H1 (cell line): Measurements from ENCODE around the gene DDX1. TPM values are rescaled to one million over a fixed set of nuclear protein-coding genes. Genes with fewer than 3 reads are reported as not detected.

Source experiments
- CTCF ChIA-PET: fragments of 300-600 bp; sonication (Branson Sonifier 250); formaldehyde crosslinking; loops from one replicate; lab custom pipeline; 2021; ENCODE audit not compliant: partially characterized antibody; lab: Charles Lee
- POLR2A ChIA-PET: fragments of 300-600 bp; sonication (Branson Sonifier 250); formaldehyde crosslinking; loops from one replicate; lab custom pipeline; 2021; ENCODE audit warnings: inconsistent platforms; ENCODE audit not compliant: partially characterized antibody; lab: Charles Lee
- DNase-seq, 2 experiments: peaks; one replicate each; pipeline versions ENCODE4 v3.0.0 to v3.0.0-alpha.2; 2010 to 2022; ENCODE audit warnings: low spot score in 2 of 2, low read depth in 1 of 2, mixed read lengths in 1 of 2
- FAIRE-seq: peaks from 2 replicates; lab custom pipeline; 2011; peaks lifted over from hg19 to GRCh38; lab: Jason Lieb, UNC
- H2AFZ ChIP-seq: 2 replicates; pipeline ENCODE4 v1.8.1; 2012; ENCODE audit warnings: low read length, inconsistent platforms
- H2AK5ac ChIP-seq: 2 replicates; pipeline ENCODE4 v1.6.1; 2013; ENCODE audit warnings: low read depth, low read length
- H2BK120ac ChIP-seq: replicated peaks from 2 replicates; pipeline ENCODE3; 2013; ENCODE audit warnings: low read depth, low read length, inconsistent platforms
- H2BK12ac ChIP-seq: 2 replicates; pipeline ENCODE4 v1.6.1; 2013; ENCODE audit warnings: low read depth, low read length
- H2BK15ac ChIP-seq: 2 replicates; pipeline ENCODE4 v1.6.1; 2013; ENCODE audit warnings: low read length
- H2BK20ac ChIP-seq: 2 replicates; pipeline ENCODE4 v1.6.1; 2013; ENCODE audit warnings: low read length
- H2BK5ac ChIP-seq: 2 replicates; pipeline ENCODE4 v1.6.1; 2013; ENCODE audit warnings: low read depth, low read length
- H3K14ac ChIP-seq: 2 replicates; pipeline ENCODE4 v1.6.1; 2013; ENCODE audit warnings: inconsistent platforms; ENCODE audit not compliant: insufficient read length
- H3K18ac ChIP-seq: 2 replicates; pipeline ENCODE4 v1.6.1; 2013; ENCODE audit warnings: low read length; ENCODE audit errors: extremely low read depth
- H3K23ac ChIP-seq: 2 replicates; pipeline ENCODE4 v1.6.1; 2013; ENCODE audit warnings: inconsistent platforms; ENCODE audit not compliant: insufficient read length
- H3K23me2 ChIP-seq: 2 replicates; pipeline ENCODE4 v1.6.1; 2013; ENCODE audit warnings: low read depth, low read length
- H3K27ac ChIP-seq: 2 replicates; pipeline ENCODE4 v1.6.1; 2011; ENCODE audit warnings: low read depth, low read length, inconsistent platforms
- H3K27me3 ChIP-seq, 4 experiments: replicated peaks in 1 of 4; 1 replicate in 1 of 4; 2 replicates in 3 of 4; pipeline versions ENCODE4 v1.6.1 to v1.8.1; 2011 to 2013; ENCODE audit warnings: low read length in 3 of 4, mild to moderate bottlenecking in 3 of 4, inconsistent platforms in 2 of 4, mixed read lengths in 2 of 4, moderate library complexity in 1 of 4; ENCODE audit not compliant: control insufficient read depth in 3 of 4, insufficient read depth in 3 of 4; ENCODE audit errors: extremely low read depth in 1 of 4
- H3K36me3 ChIP-seq, 4 experiments: 2 replicates each; pipeline versions ENCODE4 v1.6.1 to v1.8.1; 2011 to 2013; ENCODE audit warnings: mild to moderate bottlenecking in 4 of 4, low read length in 3 of 4, moderate library complexity in 2 of 4, control low read depth in 1 of 4, inconsistent platforms in 1 of 4; ENCODE audit not compliant: insufficient read depth in 4 of 4, control insufficient read depth in 2 of 4
- H3K4ac ChIP-seq: replicated peaks from 2 replicates; pipeline ENCODE3; 2013; ENCODE audit warnings: low read length, low read depth, mixed read lengths, inconsistent platforms; ENCODE audit not compliant: insufficient read length
- H3K4me1 ChIP-seq, 4 experiments: replicated peaks in 1 of 4; 1 replicate in 1 of 4; 2 replicates in 3 of 4; pipeline versions ENCODE4 v1.6.1 to v1.8.1; 2011 to 2013; ENCODE audit warnings: low read length in 3 of 4, inconsistent platforms in 2 of 4, mixed read lengths in 1 of 4; ENCODE audit not compliant: insufficient read depth in 4 of 4, control insufficient read depth in 3 of 4
- H3K4me2 ChIP-seq, 2 experiments: 2 replicates each; pipeline versions ENCODE4 v1.6.1 to v1.8.1; 2011 to 2013; ENCODE audit warnings: low read depth in 2 of 2, low read length in 2 of 2, control low read depth in 1 of 2, inconsistent platforms in 1 of 2, mild to moderate bottlenecking in 1 of 2; ENCODE audit not compliant: insufficient read depth in 1 of 2
- H3K4me3 ChIP-seq, 4 experiments: fragments of 200-600, 300-600 bp in 1 of 4; sonication (generic), shearing (Covaris generic), sonication (Bioruptor Twin) in 1 of 4; 2 replicates each; pipeline versions ENCODE4 v1.5.1 to v1.8.1; 2011 to 2016; ENCODE audit warnings: low read length in 4 of 4, low read depth in 3 of 4, control low read depth in 2 of 4, inconsistent platforms in 2 of 4, mild to moderate bottlenecking in 2 of 4, mixed read lengths in 1 of 4, moderate library complexity in 1 of 4; ENCODE audit not compliant: insufficient read depth in 2 of 4; ENCODE audit errors: extremely low read depth in 1 of 4
- H3K56ac ChIP-seq: replicated peaks from 2 replicates; pipeline ENCODE3; 2013; ENCODE audit warnings: low read depth, mild to moderate bottlenecking, mixed read lengths, low read length, inconsistent platforms; ENCODE audit not compliant: insufficient read length
- H3K79me1 ChIP-seq: 2 replicates; pipeline ENCODE4 v1.6.1; 2013; ENCODE audit warnings: low read depth, low read length, control low read depth
- H3K79me2 ChIP-seq, 2 experiments: 2 replicates each; pipeline versions ENCODE4 v1.6.1 to v1.8.1; 2012 to 2013; ENCODE audit warnings: low read length in 2 of 2, mild to moderate bottlenecking in 2 of 2, inconsistent platforms in 1 of 2; ENCODE audit not compliant: insufficient read depth in 2 of 2, control insufficient read depth in 1 of 2
- H3K9ac ChIP-seq, 4 experiments: replicated peaks in 1 of 4; 1 replicate in 1 of 4; 2 replicates in 3 of 4; pipeline versions ENCODE4 v1.6.1 to v1.8.1; 2011 to 2013; ENCODE audit warnings: low read depth in 3 of 4, low read length in 3 of 4, control low read depth in 2 of 4, mild to moderate bottlenecking in 2 of 4, moderate library complexity in 2 of 4, inconsistent platforms in 1 of 4; ENCODE audit errors: extremely low read depth in 1 of 4
- H3K9me3 ChIP-seq, 2 experiments: 2 replicates each; pipeline versions ENCODE4 v1.6.1 to v1.8.1; 2012 to 2013; ENCODE audit warnings: mild to moderate bottlenecking in 2 of 2, moderate library complexity in 2 of 2, control low read depth in 1 of 2, inconsistent platforms in 1 of 2, low read depth in 1 of 2, low read length in 1 of 2, mixed read lengths in 1 of 2; ENCODE audit not compliant: insufficient read depth in 2 of 2
- H4K20me1 ChIP-seq, 2 experiments: replicated peaks in 1 of 2; 2 replicates each; pipeline versions ENCODE3 to v1.8.1; 2011 to 2013; ENCODE audit warnings: inconsistent platforms in 2 of 2, low read length in 2 of 2, mild to moderate bottlenecking in 1 of 2; ENCODE audit not compliant: insufficient read depth in 2 of 2, control insufficient read depth in 1 of 2
- H4K5ac ChIP-seq: 2 replicates; pipeline ENCODE4 v1.6.1; 2013; ENCODE audit warnings: low read length, low read depth, mixed read lengths, inconsistent platforms; ENCODE audit not compliant: insufficient read length
- H4K8ac ChIP-seq: 2 replicates; pipeline ENCODE4 v1.8.0; 2013; ENCODE audit warnings: mild to moderate bottlenecking, moderate library complexity, low read length, inconsistent platforms; ENCODE audit not compliant: insufficient read depth; ENCODE audit errors: extremely low read depth
- H4K91ac ChIP-seq: replicated peaks from 2 replicates; pipeline ENCODE3; 2013; ENCODE audit warnings: low read length, mixed read lengths, inconsistent platforms; ENCODE audit not compliant: insufficient read length
- BCL11A ChIP-seq, 2 experiments: IDR thresholded peaks; one replicate each; pipeline ENCODE4 v1.6.1; 2011; ENCODE audit warnings: low read depth in 2 of 2, low read length in 2 of 2, mild to moderate bottlenecking in 2 of 2
- CBX5 ChIP-seq: fragments of 300-800, 300-1000 bp; sonication (generic); IDR thresholded peaks from 2 replicates; pipeline ENCODE4 v1.7.1; 2016; ENCODE audit warnings: antibody characterized with exemption, low read length, low read depth
- CEBPB ChIP-seq: IDR thresholded peaks from 2 replicates; pipeline ENCODE4 v1.6.1; 2012; ENCODE audit warnings: low read depth, low read length
- CHD2 ChIP-seq: IDR thresholded peaks from 2 replicates; pipeline ENCODE4 v1.6.1; 2012; ENCODE audit warnings: low read length, improper control_type of control experiment
- CTCF ChIP-seq, 3 experiments: IDR thresholded peaks; 1 replicate in 2 of 3; 2 replicates in 1 of 3; pipeline versions ENCODE4 v1.5.1 to v1.6.1; 2011; ENCODE audit warnings: low read length in 3 of 3, mild to moderate bottlenecking in 3 of 3, inconsistent platforms in 2 of 3, low read depth in 1 of 3, moderate library complexity in 1 of 3; ENCODE audit not compliant: insufficient read depth in 1 of 3; ENCODE audit errors: control extremely low read depth in 1 of 3
- MAX ChIP-seq: IDR thresholded peaks from 2 replicates; pipeline ENCODE4 v1.6.1; 2012; ENCODE audit warnings: inconsistent platforms
- POU5F1 ChIP-seq: IDR thresholded peaks from 2 replicates; pipeline ENCODE4 v1.6.1; 2011; ENCODE audit warnings: low read depth, mild to moderate bottlenecking, low read length, moderate library complexity
- RAD21 ChIP-seq, 2 experiments: IDR thresholded peaks in 1 of 2; conservative IDR thresholded peaks in 1 of 2; 2 replicates each; pipeline ENCODE4 v1.6.1; 2011; ENCODE audit warnings: low read depth in 2 of 2, low read length in 2 of 2, improper control_type of control experiment in 1 of 2, inconsistent platforms in 1 of 2, mild to moderate bottlenecking in 1 of 2, moderate library complexity in 1 of 2
- SIN3A ChIP-seq, 2 experiments: IDR thresholded peaks in 1 of 2; conservative IDR thresholded peaks in 1 of 2; 2 replicates each; pipeline ENCODE4 v1.6.1; 2011 to 2012; ENCODE audit warnings: low read length in 2 of 2, improper control_type of control experiment in 1 of 2, low read depth in 1 of 2, mild to moderate bottlenecking in 1 of 2
- TCF12 ChIP-seq: IDR thresholded peaks from 2 replicates; pipeline ENCODE4 v1.6.1; 2011; ENCODE audit warnings: low read depth, mild to moderate bottlenecking, low read length
- ZNF274 ChIP-seq: IDR thresholded peaks from 2 replicates; pipeline ENCODE4 v1.7.0; 2012; ENCODE audit warnings: low read length, borderline replicate concordance; ENCODE audit errors: extremely low read depth
- WGBS, 2 experiments: shearing (Covaris generic) in 1 of 2; methylation state at CpG; one replicate each; pipeline versions ENCODE4 v1.1.6 to v1.1.7; 2013 to 2015; ENCODE audit warnings: low lambda C conversion rate in 2 of 2, mixed read lengths in 2 of 2, inconsistent platforms in 1 of 2, low coverage in 1 of 2, missing lambda C conversion rate in 1 of 2; ENCODE audit not compliant: insufficient replicate concordance in 2 of 2, insufficient coverage in 1 of 2, insufficient read length in 1 of 2; ENCODE audit errors: extremely low coverage in 1 of 2, missing lambda C conversion rate in 1 of 2; 5-methylcytosine and 5-hydroxymethylcytosine counted together
- polyA plus RNA-seq, 7 experiments: library from polyadenylated mRNA; depleted of rRNA in 3 of 7; stranded (reverse) in 5 of 7; unstranded in 2 of 7; fragments of >200 nt in 5 of 7; fragments of 200-250 nt in 2 of 7; gene quantifications; 1 replicate in 5 of 7; 2 replicates in 1 of 7; 4 replicates in 1 of 7; pipeline versions ENCODE4 v1.2.1 to v1.2.3, GENCODE V29; 2011 to 2013; ENCODE audit warnings: missing spikeins in 2 of 7, mixed read lengths in 2 of 7
- total RNA-seq: library from RNA; stranded (reverse); fragmentation: NEBNext Ultra II Directional; extraction: Animal tissue kit (Norgen Biotek cat#: 25700); gene quantifications from 2 replicates; pipeline ENCODE4 v1.2.1, GENCODE V29; 2021

DDX1 gene
- total and polyA plus RNA-seq, 2 of the 8 experiments (the other 6 are each of a cell fraction or from before 2014, with no cell fraction given) = 51.1 to 161 TPM

- H2BK12ac ChIP-seq = no peak overlapping the region
- no peak overlapping the region for H3K14ac ChIP-seq
- H3K9me3 ChIP-seq = peaks cover 10 to 13% of the 10 kb centered on the region in 2 experiments; a peak in 3 of 4 replicates
- no peak overlapping the region for H4K91ac ChIP-seq
- peaks cover 0 to 3% (median 0%) of the 10 kb centered on the region in 4 experiments; a peak in 1 of 8 replicates for H3K36me3 ChIP-seq
- POLR2A ChIA-PET = interaction anchor here (1.0 kb wide), 1 partner anchor 69 kb away, joined by 4 read pairs; no protein-coding TSS in a partner anchor
- H3K23me2 ChIP-seq = no peaks in the 10 kb centered on the region; the same call in 1 of the 2 replicates
- H3K27ac ChIP-seq = no peak overlapping the region
- H3K4me3 ChIP-seq = no peak overlapping the region
- FAIRE-seq (no peak), DNase-seq (no peak)
- no peak overlapping the region for H2BK15ac ChIP-seq
- H2BK5ac ChIP-seq = no peak overlapping the region
- H3K79me1 ChIP-seq = no peaks in the 10 kb centered on the region
- H2BK120ac ChIP-seq = no peak overlapping the region
- H3K4me2 ChIP-seq = no peak overlapping the region
- H4K5ac ChIP-seq = no peak overlapping the region
- H2AFZ ChIP-seq = no peak overlapping the region
- no peak overlapping the region for H3K9ac ChIP-seq
- H3K79me2 ChIP-seq = no peaks in the 10 kb centered on the region
- no peaks in the 10 kb centered on the region for H4K20me1 ChIP-seq
- H3K4me1 ChIP-seq = no peaks in the 10 kb centered on the region; a peak in 1 of 7 replicates
- H3K4ac ChIP-seq = no peak overlapping the region
- CTCF ChIA-PET = interaction anchor here (0.7 kb wide), 1 partner anchor 17 kb away, joined by 3 read pairs; no protein-coding TSS in a partner anchor
- H3K27me3 ChIP-seq = no peaks in the 10 kb centered on the region
- H3K18ac ChIP-seq = no peak overlapping the region
- no peak overlapping the region for H2BK20ac ChIP-seq
- no peak overlapping the region for H2AK5ac ChIP-seq
- WGBS, 2 experiments = 78% methylated on average over 2 of the region's 2 CpGs; no CpG with 5 or more reads in 1 of the 2 experiments
- no peak overlapping the region for H4K8ac ChIP-seq
- no peak overlapping the region for H3K23ac ChIP-seq
- H3K56ac ChIP-seq = no peak overlapping the region
- no peak for TF ChIP-seq SIN3A (conservative IDR thresholded peaks at IDR 0.05 in 1 of 2, IDR thresholded peaks at IDR 0.05 in 1 of 2; ENCODE audit: low read depth in 1 of 2, low read length in 2 of 2)
- TF ChIP-seq ZNF274 = no peak
- no peak for TF ChIP-seq CEBPB
- no peak for TF ChIP-seq RAD21 (IDR thresholded peaks at IDR 0.05 in 1 of 2, conservative IDR thresholded peaks at IDR 0.05 in 1 of 2; ENCODE audit: low read depth in 2 of 2, low read length in 2 of 2)
- no peak for TF ChIP-seq CBX5
- TF ChIP-seq POU5F1 = no peak
- no peak for TF ChIP-seq TCF12
- no peak for TF ChIP-seq BCL11A (IDR thresholded peaks at IDR 0.05; ENCODE audit: low read depth in 2 of 2, low read length in 2 of 2)
- TF ChIP-seq MAX = no peak
- no peak for TF ChIP-seq CTCF (IDR thresholded peaks at IDR 0.05; ENCODE audit: control extremely low read depth in 1 of 3, insufficient read depth in 1 of 3, low read depth in 1 of 3, low read length in 3 of 3)
- no peak for TF ChIP-seq CHD2
Observed at GRCh38 chr2:15678909-15679308, 87.2 kb downstream of the DDX1 start.
